Upper lobe of right lung (tissue), 1 donor: ENCODE data around the gene FAM184B. TPM values are rescaled to one million over a fixed set of nuclear protein-coding genes. Genes with fewer than 3 reads are reported as not detected.
A peak's percentile ranks its signal among the peaks of the same experiment; 100 is the strongest.
"Not testable (repeated sequence)": the region's sequence is repeated elsewhere in the genome, so short reads cannot be mapped to it uniquely, and the experiment has no call there.

Experiments
- ATAC-seq: fragments of 200-7000 bp; cut with Tn5 transposase; one replicate; pipeline ENCODE4 v1.9.1; 2020; ENCODE audit warnings: mild to moderate bottlenecking, moderate library complexity
- DNase-seq: peaks from one replicate; pipeline ENCODE4 v3.0.0-alpha.2; 2020
- H3K27ac ChIP-seq: fragments of 200-600 bp; one replicate; pipeline ENCODE4 v1.8.0; 2022
- H3K27me3 ChIP-seq: fragments of 200-600 bp; one replicate; pipeline ENCODE4 v1.8.0; 2022; ENCODE audit warnings: mild to moderate bottlenecking
- H3K36me3 ChIP-seq: fragments of 200-600 bp; one replicate; pipeline ENCODE4 v1.8.0; 2022
- H3K4me1 ChIP-seq: fragments of 200-600 bp; one replicate; pipeline ENCODE4 v1.8.0; 2022
- H3K4me3 ChIP-seq: fragments of 200-600 bp; one replicate; pipeline ENCODE4 v1.8.0; 2022; ENCODE audit warnings: mild to moderate bottlenecking
- H3K9me3 ChIP-seq: fragments of 200-600 bp; one replicate; pipeline ENCODE4 v1.8.0; 2022
- intact Hi-C: fragments of 100-400 bp; cut with DNase I; formaldehyde crosslinking; loops from one replicate; pipeline ENCODE4 v1.11.0; 2022
- total RNA-seq: library from RNA; stranded (reverse); fragmentation: NEBNext Ultra II Directional; extraction: Animal tissue kit (Norgen Biotek cat#: 25700); gene quantifications from one replicate; pipeline ENCODE4 v1.2.1, GENCODE V29; 2021
- TF ChIP-seq, protein P1 (sequence below): fragments of 200-600 bp; IDR thresholded peaks from one replicate; pipeline ENCODE4 v1.8.0; 2022; ENCODE audit warnings: antibody characterized with exemption
- donor health status: DM: no; HTN: yes; CAD: no; lungs with severe emphysema.

Gene FAM184B
- total RNA-seq, 1 donor from 2014 or later: 0.17 TPM

GRCh38 chr4:17690135-17690534 is 91.3 kb downstream of the FAM184B start:
- intact Hi-C loops: no loop called here
- Histone ChIP-seq H3K9me3 (no peaks in the 10 kb centered on the region), H3K27me3 (no peaks in the 10 kb centered on the region), H3K4me3 (no peak overlapping the region), H3K4me1 (no peaks in the 10 kb centered on the region), H3K36me3 (no peaks in the 10 kb centered on the region), H3K27ac (no peak overlapping the region)
- TF ChIP-seq, protein P1, sequence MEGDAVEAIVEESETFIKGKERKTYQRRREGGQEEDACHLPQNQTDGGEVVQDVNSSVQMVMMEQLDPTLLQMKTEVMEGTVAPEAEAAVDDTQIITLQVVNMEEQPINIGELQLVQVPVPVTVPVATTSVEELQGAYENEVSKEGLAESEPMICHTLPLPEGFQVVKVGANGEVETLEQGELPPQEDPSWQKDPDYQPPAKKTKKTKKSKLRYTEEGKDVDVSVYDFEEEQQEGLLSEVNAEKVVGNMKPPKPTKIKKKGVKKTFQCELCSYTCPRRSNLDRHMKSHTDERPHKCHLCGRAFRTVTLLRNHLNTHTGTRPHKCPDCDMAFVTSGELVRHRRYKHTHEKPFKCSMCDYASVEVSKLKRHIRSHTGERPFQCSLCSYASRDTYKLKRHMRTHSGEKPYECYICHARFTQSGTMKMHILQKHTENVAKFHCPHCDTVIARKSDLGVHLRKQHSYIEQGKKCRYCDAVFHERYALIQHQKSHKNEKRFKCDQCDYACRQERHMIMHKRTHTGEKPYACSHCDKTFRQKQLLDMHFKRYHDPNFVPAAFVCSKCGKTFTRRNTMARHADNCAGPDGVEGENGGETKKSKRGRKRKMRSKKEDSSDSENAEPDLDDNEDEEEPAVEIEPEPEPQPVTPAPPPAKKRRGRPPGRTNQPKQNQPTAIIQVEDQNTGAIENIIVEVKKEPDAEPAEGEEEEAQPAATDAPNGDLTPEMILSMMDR: no peak
- no peak for ATAC-seq
- no peak for DNase-seq

- H3K9me3 ChIP-seq: no peaks in the 10 kb centered on the region
- H3K27ac ChIP-seq: no peak overlapping the region
- no peaks in the 10 kb centered on the region for H3K36me3 ChIP-seq
- H3K4me3 ChIP-seq: no peak overlapping the region
- TF ChIP-seq, protein P1: no peak
- ATAC-seq: no peak
- intact Hi-C loops: no loop called here
- DNase-seq: no peak
- no peaks in the 10 kb centered on the region for H3K27me3 ChIP-seq
- no peaks in the 10 kb centered on the region for H3K4me1 ChIP-seq
Observed at GRCh38 chr4:17688011-17688441, 93.4 kb downstream of the FAM184B start.

GRCh38 chr4:17687237-17687857 is 94.1 kb downstream of the FAM184B start:
- H3K27ac ChIP-seq: no peak overlapping the region
- no peak overlapping the region for H3K4me3 ChIP-seq
- H3K9me3 ChIP-seq: no peaks in the 10 kb centered on the region
- no peaks in the 10 kb centered on the region for H3K36me3 ChIP-seq
- no peaks in the 10 kb centered on the region for H3K27me3 ChIP-seq
- intact Hi-C loops: no loop called here
- TF ChIP-seq, protein P1: no peak
- ATAC-seq: no peak
- no peaks in the 10 kb centered on the region for H3K4me1 ChIP-seq
- no peak for DNase-seq

- H3K27me3 ChIP-seq, H3K4me1 ChIP-seq, ATAC-seq, H3K36me3 ChIP-seq, DNase-seq, intact Hi-C loops, H3K27ac ChIP-seq, H3K9me3 ChIP-seq, H3K4me3 ChIP-seq: not testable (repeated sequence)
Observed at GRCh38 chr4:17684648-17685047, 96.8 kb downstream of the FAM184B start.

GRCh38 chr4:17682222-17682566 is 99.2 kb downstream of the FAM184B start:
- ATAC-seq (no peak), DNase-seq (no peak)
- H3K4me3 ChIP-seq: no peak overlapping the region
- intact Hi-C loops: no loop called here
- H3K9me3 ChIP-seq: no peaks in the 10 kb centered on the region
- no peaks in the 10 kb centered on the region for H3K4me1 ChIP-seq
- no peak overlapping the region for H3K27ac ChIP-seq
- TF ChIP-seq, protein P1: no peak
- no peaks in the 10 kb centered on the region for H3K27me3 ChIP-seq
- no peaks in the 10 kb centered on the region for H3K36me3 ChIP-seq

DNA sequence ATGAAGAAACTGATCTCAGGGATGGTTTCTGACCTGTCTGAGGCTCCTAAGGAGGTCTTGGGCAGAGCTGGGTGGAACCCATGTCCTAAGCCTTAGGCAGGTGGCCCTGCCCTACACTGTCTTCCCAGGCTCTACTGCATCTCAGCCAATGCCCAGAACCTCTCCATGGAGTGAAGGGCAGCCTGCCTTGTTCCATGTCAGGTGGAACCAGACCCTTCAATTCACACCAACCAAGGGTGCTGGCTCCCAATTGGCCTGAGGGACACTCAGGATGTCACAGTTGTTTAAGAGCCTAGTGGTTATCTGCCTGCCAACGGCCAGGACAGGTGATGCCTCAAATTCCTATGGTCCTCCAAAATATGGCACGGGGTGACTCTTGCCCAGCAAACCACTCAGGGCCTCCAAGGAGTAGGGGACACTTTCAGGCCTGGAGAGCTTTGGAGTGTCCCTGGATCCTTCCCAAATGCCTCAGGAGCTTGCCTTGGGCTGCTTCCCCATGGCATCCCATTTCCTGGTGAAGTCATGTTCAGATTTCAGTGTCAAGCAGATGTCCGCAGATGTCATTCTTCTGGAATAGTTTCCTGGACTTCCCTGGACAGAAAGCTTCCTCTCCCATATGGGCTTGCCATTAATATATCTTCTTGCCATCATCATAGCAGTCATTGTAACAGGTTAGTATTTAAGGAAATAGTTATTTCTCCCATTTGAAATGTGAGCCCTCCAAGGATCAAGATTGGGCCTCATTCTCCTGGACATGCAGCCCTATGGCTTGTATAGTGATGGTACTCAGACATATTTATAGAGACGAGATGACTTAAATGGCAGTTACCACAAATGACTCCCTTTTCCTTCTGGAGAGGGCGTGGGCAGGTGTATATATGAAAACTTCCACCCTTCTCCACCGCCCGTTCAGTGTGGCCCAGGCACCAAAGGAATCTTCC is 99.9 kb downstream of the FAM184B start:
- DNase-seq (no peak), ATAC-seq (peak; percentile 36)
- TF ChIP-seq, protein P1: no peak
- Histone ChIP-seq H3K4me3 (no peak overlapping the region), H3K27ac (no peak overlapping the region), H3K9me3 (no peaks in the 10 kb centered on the region), H3K36me3 (no peaks in the 10 kb centered on the region), H3K4me1 (no peaks in the 10 kb centered on the region), H3K27me3 (no peaks in the 10 kb centered on the region)
- intact Hi-C loops: no loop called here
